Left renal pelvis (tissue), 4 donors: ENCODE data around the gene TNNI2. TPM values are rescaled to one million over a fixed set of nuclear protein-coding genes. Genes with fewer than 3 reads are reported as not detected.
"Not testable (repeated sequence)": the region's sequence is repeated elsewhere in the genome, so short reads cannot be mapped to it uniquely, and the experiment has no call there.

Source experiments
- DNase-seq, 4 donors: peaks; one replicate each; pipeline ENCODE4 v3.0.0-alpha.2; 2013; ENCODE audit warnings: low read depth in 4 of 4, low spot score in 3 of 4
- polyA plus RNA-seq, 4 donors: library from polyadenylated mRNA; unstranded; fragments of 120-200 nt; gene quantifications; one replicate each; pipeline ENCODE4 v1.2.1, GENCODE V29; 2013; ENCODE audit not compliant: insufficient read length in 4 of 4

Gene TNNI2
- polyA plus RNA-seq, 4 donors: 0.45 to 1.0 (median 0.78) TPM; not detected in 1

DNA sequence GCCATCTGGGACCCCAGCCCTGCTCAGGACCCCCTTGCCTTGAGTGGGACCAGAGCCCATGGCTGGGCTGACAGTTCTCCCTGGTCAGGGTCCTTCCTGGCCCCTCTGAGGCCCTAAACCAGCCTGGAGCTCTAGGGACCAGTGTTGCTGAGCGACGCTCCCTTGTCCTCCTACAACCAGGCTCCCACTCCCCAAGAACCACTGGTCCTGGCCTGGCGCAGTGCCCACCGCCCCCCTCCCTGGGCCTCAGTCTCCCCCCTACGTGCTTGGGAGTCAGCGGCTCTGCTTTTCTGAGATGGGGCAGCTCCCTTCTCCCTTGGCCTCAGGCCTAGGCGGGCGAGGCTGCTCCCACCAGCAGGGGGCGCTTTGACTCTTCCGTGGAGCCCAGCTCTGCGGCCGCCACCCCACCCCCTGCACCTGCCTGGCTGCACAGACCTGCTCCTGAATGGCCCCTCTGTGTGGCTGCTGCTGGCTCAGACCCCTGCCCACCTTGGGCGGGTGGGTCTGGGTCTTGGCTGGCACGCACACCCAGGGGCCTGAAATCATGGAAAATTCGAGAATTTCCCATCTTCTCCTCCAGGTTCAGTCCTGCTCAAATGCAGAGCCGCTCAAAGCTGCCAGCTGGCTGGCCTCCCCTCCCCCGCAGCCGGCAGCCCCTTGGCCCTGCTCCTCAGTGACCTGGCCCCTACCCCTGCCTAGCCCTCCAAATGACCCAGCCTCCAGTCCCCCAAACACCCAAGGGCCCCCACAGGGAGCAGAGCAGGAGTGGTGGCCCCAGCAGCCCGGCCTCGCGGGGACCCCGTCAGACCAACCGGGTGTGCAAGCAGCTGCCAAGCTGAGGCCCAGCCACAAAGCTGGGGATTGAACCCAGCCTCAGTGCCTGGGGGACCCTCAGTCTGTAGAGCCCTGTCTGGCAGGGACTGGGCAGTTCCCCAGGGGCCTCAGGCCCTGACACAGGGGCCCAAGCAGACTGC lies 43.8 kb downstream of the TNNI2 start:
- DNase-seq: peak in 2 of 4 donors; percentile 59 to 74

DNA sequence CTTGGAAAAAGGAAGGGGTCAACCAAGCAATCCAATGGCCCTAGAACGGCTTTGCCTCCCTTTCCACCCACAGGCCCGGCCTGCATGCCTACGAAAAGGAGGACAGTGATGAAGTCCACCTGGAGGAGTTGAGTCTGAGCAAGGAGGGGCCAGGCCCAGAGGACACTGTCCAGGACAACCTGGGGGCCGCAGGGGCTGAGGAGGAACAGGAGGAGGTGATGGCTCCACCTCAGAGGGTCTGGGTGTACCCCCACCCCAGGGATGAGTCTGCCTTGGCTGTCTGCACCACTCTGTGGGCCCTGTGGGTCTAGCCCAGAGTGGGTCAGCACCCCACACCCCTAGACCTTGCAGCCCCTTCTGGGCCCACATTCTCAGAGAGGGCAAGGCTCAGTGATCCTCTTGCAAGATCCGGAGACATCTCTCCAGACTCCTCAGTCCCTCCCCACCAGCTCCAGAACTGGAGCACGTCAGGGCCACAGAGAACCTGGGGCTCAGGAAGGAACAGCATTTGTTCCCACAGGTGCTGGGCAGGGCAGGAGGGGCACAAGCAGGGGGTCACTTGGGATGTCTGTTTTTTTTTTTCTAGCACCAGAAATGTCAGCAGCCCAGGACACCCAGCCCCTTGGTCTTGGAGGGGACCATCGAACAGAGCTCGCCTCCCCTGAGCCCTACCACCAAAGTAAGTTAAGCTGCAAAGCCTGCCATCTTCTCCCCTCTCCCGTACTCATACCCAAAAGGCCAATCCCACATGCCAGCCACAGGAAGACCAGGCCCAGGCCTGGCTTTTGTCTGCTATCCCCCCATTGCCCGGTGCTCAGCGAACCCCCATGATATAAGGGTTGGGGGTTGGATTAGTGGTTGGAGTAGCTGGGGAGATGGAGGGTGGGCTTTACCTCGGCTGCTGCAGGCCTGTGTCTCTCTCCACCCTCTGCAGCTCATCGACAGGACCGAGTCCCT lies 44.8 kb downstream of the TNNI2 start:
- no peak for DNase-seq

DNA sequence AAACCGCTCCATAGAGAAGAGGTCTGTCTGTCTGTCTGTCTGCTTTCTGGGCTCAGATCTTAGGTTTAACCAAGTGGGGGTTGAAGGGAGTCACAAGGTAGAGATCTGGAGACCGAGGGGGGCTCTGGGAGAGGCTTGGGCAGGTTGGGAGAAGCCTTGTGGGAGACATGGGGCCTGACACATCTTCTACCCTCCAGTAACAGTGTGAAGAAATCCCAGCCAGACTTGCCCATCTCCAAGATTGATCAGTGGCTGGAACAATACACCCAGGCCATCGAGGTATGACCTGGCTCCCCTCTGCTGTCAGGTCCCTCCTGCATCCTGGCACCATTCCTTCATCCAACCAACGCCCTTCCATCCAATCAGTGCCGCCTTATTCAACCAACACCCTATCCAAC lies 45.5 kb downstream of the TNNI2 start:
- no peak for DNase-seq

DNA sequence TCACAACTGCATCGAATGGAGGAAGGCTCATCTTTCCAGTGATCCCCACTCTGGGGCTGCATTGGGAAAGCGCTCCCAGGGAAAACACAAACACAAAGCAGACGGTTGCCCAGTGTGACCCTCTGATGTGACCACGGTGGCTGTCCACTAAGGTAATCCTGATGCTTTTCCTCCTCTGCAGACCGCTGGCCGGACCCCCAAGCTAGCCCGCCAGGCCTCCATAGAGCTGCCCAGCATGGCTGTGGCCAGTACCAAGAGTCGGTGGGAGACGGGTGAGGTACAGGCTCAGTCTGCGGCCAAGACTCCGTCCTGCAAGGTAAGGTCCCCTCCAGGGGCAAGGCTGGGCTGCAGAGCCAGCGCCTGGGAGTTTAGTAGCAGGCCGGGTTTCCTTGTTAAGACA lies 47.8 kb downstream of the TNNI2 start:
- not testable (repeated sequence) for DNase-seq

DNA sequence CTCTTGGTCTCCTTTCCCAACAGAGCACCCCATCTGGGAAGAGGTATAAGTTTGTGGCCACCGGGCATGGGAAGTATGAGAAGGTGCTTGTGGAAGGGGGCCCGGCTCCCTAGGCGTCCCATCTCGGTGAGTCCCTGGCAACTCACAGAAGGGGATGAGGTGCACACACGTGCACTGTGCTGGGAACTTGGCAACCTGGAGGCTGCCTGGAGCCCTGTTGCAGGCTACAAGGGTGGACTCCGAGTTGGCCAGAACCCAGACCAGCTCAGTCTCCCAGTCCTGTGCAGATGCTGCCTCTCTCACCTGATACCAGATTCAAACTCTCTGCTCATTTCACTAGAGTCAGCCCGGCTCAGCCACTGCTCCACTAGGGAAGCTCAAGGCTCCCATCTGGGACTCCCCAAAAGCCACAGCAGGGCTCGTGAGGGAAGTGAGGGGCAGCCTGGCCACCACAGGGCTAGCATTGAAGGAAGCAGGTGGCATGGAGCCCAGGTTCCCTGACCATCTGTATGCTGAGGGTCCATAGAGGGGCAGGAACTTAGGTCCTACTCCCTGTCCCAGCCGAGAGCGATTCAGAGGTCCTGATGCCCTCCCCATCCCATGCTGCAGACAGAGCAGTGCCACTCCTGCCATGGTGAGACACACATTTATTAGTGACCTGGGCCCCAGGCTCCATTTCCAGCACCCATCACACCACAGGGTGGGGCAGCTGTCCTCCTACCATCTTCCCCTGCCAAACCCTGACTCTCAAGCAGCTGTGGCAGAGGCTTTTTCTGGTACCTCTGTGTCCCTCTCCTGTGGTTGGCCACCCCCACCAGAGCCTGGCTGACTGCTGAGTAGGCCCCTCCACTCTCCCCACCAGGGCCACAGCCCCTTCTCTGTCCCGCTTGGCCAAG lies 48.9 kb downstream of the TNNI2 start:
- no peak for DNase-seq

DNA sequence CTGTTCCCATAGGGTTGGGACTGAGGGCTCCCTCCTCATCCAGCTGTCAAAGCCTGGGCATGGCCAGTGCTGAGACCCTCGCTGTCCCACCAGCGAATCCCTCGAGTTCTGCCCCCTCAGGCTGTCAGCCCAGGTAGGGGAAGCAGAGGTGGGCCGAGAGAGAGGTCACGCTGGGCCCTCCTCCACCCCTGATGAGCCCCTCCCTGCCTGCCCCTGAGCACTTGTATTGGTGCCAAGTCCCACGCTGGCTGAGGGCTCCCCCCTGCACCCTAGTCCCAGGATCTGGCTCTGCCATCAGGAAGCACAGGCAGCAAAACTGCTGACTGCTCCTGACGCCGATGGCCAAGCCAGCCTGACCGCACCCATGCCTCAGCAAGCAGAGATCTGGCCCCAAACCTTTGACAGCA lies 49.6 kb downstream of the TNNI2 start:
- DNase-seq: no peak

DNA sequence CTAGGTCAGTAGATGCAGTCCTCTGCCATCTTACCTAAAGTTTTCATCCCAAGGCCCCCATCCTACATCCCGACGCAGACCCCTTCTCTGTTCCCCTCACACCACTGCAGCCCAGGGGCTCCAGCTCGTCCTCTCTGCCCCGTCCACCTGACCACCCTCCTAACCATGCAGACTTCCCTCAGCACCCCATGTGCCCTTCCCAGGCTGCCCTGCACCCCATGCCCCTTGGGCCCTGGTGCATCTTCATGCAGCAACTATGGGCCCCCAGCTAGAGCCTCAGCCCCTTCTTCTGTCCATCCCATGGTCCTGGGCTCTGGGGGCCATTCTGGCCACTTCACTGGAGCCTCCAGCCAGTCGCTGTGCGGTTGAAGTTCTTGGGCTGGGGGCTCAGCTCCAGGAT lies 50.0 kb downstream of the TNNI2 start:
- no peak for DNase-seq

DNA sequence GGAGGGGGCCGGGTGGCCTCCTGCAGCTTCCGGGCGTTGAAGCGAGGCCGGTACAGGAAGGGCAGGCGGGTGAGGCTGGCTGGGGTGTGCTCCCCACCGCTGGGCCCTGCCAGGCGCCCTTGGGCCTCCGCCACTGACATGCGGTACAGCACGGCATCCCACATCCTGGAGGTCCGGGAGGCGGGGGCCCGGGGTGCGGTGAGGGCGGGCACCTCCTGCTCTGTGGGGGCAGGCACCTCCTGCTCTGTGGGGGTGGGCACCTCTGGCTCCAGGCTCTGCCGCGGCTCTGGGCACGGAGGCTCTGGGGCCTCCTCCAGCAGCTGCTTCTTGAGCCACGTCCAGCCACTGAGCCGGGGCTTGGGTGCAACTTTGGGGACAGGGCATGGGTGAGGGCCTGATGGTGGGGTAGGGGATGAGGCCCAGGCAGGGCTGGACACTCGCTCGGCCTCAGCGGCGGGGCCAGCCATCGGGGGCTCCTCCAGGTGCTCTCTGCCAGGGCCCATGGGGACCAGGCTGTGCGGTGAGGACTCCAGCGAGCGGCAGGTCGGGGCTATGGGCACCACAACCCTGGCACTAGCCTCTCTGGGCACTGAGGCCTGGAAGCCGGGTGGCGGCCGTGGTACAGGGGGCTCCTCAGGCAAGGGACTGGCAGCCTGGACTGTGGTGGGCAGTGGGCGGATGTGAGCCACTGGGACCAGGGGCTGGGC lies 50.6 kb downstream of the TNNI2 start:
- no peak for DNase-seq

DNA sequence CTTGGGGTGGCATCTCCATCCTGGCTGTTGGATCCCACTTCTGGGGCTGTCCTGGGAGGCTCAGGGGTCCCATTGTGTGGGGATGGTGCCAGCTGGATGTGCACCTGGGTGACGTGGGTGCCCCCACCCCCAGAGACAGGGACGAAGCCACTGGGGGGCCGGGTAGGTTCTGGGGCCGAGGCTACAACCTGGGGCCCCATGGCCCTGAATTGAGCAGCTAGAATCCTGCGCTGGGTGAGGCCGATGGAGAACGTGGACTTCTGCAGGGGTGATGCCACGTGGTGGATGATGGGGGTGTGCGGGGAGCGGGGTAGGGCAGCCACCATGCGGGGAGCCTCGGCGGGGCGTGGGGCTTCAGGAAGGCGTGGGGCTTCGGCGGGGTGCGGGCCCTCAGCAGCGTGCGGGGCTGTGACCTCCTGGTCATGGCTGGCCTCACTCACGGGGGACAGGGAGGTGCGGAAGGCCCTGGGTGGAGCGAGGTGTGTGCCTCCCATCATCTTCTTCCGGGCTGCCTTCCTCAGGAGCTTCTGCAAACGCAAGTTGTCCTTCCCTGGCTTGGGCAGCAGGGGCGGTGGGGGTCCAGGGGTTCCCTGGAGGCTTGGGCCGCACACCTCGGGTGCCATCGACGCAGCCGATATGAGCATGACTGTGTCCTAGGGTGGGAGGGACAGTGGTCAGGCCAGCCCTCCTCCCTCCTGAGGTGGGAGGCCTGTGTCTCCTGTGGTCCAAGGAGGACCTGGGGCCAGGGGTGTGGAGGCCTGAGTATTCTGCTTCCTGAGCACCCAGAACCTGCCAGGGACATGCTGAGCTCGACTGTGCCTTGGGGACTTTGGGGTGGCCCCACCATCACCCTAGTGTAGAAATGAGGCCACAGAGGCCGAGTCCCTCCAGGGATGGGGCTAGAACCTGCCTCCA lies 51.4 kb downstream of the TNNI2 start:
- DNase-seq: no peak

Other genes with a start within 250 kb of the TNNI2 start
- gene KRTAP5-2, start 240.7 kb upstream of the TNNI2 start, polyA plus RNA-seq: not detected
- under 1 TPM in 1 of 4 donors, not detected in 3; 0.31 TPM for gene KRTAP5-3, start 230.5 kb upstream of the TNNI2 start, polyA plus RNA-seq
- gene KRTAP5-4, start 216.8 kb upstream of the TNNI2 start, polyA plus RNA-seq: not detected
- not detected for gene KRTAP5-5, start 209.2 kb upstream of the TNNI2 start, polyA plus RNA-seq
- gene KRTAP5-6, start 141.8 kb upstream of the TNNI2 start, polyA plus RNA-seq: not detected
- gene IFITM10, start 88.4 kb upstream of the TNNI2 start, polyA plus RNA-seq: under 1 TPM; 0.11 to 0.47 (median 0.22) TPM
- gene CTSD, start 75.1 kb upstream of the TNNI2 start, polyA plus RNA-seq: 100 to 1,000 TPM; 171 to 263 (median 222) TPM
- 1 to 10 TPM in 1 of 4 donors, under 1 TPM in 1, not detected in 2; 0.42 to 1.1 TPM for gene SYT8, start 4.0 kb upstream of the TNNI2 start, polyA plus RNA-seq
- 10 to 100 TPM in 1 of 4 donors, 1 to 10 TPM in 3; 5.2 to 10.8 (median 7.3) TPM for gene LSP1, start 14.1 kb downstream of the TNNI2 start, polyA plus RNA-seq
- gene PRR33, start 52.9 kb downstream of the TNNI2 start, polyA plus RNA-seq: under 1 TPM; 0.04 to 0.26 (median 0.17) TPM
- 10 to 100 TPM in 3 of 4 donors, 1 to 10 TPM in 1; 5.6 to 16.9 (median 11.3) TPM for gene TNNT3, start 80.7 kb downstream of the TNNI2 start, polyA plus RNA-seq
- 10 to 100 TPM; 32.8 to 74.1 (median 50.0) TPM for gene MRPL23, start 108.4 kb downstream of the TNNI2 start, polyA plus RNA-seq
- 1,000 to 10,000 TPM; 3,036 to 8,071 (median 3,586) TPM for gene H19, start 158.9 kb downstream of the TNNI2 start, polyA plus RNA-seq